G401.6 (cell line): ENCODE results near the gene AUH.

Source experiments
- FAIRE-seq: peaks from 2 replicates; lab custom pipeline; 2012; peaks lifted over from hg19 to GRCh38; lab: Jason Lieb, UNC

The AUH gene

GRCh38 chr9:91245431-91246313, 116.0 kb downstream of the AUH start:
- no peak for FAIRE-seq

- no peak for FAIRE-seq
Measured at GRCh38 chr9:91243029-91243428, 118.7 kb downstream of the AUH start.

- no peak for FAIRE-seq
Measured at GRCh38 chr9:91241909-91242308, 119.8 kb downstream of the AUH start.

GRCh38 chr9:91240596-91241165, 121.0 kb downstream of the AUH start:
- no peak for FAIRE-seq

GRCh38 chr9:91239367-91240111, 122.2 kb downstream of the AUH start:
- no peak for FAIRE-seq

GRCh38 chr9:91234523-91234922, 127.2 kb downstream of the AUH start:
- no peak for FAIRE-seq

- FAIRE-seq = no peak
Measured at GRCh38 chr9:91231619-91232018, 130.1 kb downstream of the AUH start.

GRCh38 chr9:91223000-91223399, 138.7 kb downstream of the AUH start:
- no peak for FAIRE-seq

GRCh38 chr9:91222457-91222856, 139.3 kb downstream of the AUH start:
- FAIRE-seq = no peak

- FAIRE-seq = no peak
Measured at GRCh38 chr9:91221332-91221731, 140.4 kb downstream of the AUH start.

- FAIRE-seq = no peak
Measured at GRCh38 chr9:91220491-91221135, 141.1 kb downstream of the AUH start.

- FAIRE-seq = no peak
Measured at GRCh38 chr9:91220021-91220420, 141.7 kb downstream of the AUH start.

- FAIRE-seq = no peak
Measured at GRCh38 chr9:91219557-91219956, 142.2 kb downstream of the AUH start.

- no peak for FAIRE-seq
Measured at GRCh38 chr9:91217388-91217787, 144.3 kb downstream of the AUH start.

- FAIRE-seq = no peak
Measured at GRCh38 chr9:91214867-91215266, 146.9 kb downstream of the AUH start.

- no peak for FAIRE-seq
Measured at GRCh38 chr9:91214086-91214485, 147.6 kb downstream of the AUH start.

- FAIRE-seq = no peak
Measured at GRCh38 chr9:91212596-91213243, 149.0 kb downstream of the AUH start.

- FAIRE-seq = no peak
Measured at GRCh38 chr9:91211919-91212318, 149.8 kb downstream of the AUH start.

GRCh38 chr9:91211414-91211813, 150.3 kb downstream of the AUH start:
- FAIRE-seq = no peak

- FAIRE-seq = no peak
Measured at GRCh38 chr9:91210318-91210717, 151.4 kb downstream of the AUH start.

GRCh38 chr9:91208837-91209236, 152.9 kb downstream of the AUH start:
- no peak for FAIRE-seq

- no peak for FAIRE-seq
Measured at GRCh38 chr9:91208419-91208745, 153.3 kb downstream of the AUH start.
